Lower leg skin (tissue), 4 donors: Measurements from ENCODE around the gene CELA3B. TPM values are rescaled to one million over a fixed set of nuclear protein-coding genes. Genes with fewer than 3 reads are reported as not detected.
"Not testable (repeated sequence)": the region's sequence is repeated elsewhere in the genome, so short reads cannot be mapped to it uniquely, and the experiment has no call there.

Experiments used
- DNase-seq, 2 donors: peaks; one replicate each; pipeline ENCODE4 v3.0.0-alpha.2; 2019; ENCODE audit warnings: low spot score in 2 of 2
- H3K4me3 ChIP-seq: fragments of 200-600 bp; sonication (generic); 2 replicates; pipeline ENCODE4 v1.5.1; 2017; ENCODE audit warnings: mild to moderate bottlenecking, low read depth; ENCODE audit not compliant: poor library complexity, severe bottlenecking
- WGBS, 2 donors: methylation state at CpG; one replicate each; pipeline ENCODE4 v1.1.5; 2018; 5-methylcytosine and 5-hydroxymethylcytosine counted together
- intact Hi-C: fragments of 100-400 bp; cut with DNase I; formaldehyde crosslinking; loops from one replicate; pipeline ENCODE4 v1.15.0; 2023; ENCODE audit warnings: low total_unique reads
- total RNA-seq, 4 donors: library from RNA; depleted of rRNA; stranded (reverse); fragments of >200 nt; gene quantifications; one replicate each; pipeline ENCODE4 v1.1.0, GENCODE V29; 2016

The CELA3B gene
- total RNA-seq, 4 donors from 2014 or later, result not detected

DNA sequence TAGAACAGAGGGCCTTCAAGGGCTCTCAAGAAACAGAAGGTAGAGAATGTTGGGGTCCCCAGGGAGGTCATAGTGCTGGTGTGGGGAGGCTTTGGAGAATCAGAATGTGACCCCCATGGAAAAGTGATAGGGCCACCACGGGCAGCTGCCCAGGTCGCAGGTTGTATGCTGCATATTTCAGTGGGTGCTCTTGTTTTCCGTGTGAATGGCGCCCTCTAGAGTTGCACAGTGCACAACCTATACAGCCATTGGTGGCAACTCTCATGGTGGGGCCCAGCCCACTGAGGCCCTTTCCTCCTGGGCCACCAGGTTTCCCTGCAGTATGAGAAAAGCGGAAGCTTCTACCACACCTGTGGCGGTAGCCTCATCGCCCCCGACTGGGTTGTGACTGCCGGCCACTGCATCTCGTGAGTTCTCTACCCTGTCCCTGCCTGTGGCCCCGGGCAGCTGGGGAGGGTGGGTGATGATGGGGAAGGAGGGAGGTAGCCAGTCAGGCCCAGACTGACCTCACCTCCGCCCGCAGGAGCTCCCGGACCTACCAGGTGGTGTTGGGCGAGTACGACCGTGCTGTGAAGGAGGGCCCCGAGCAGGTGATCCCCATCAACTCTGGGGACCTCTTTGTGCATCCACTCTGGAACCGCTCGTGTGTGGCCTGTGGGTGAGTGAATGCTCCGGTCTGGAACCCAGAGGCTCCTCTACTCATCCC lies 3.8 kb downstream of the CELA3B start:
- H3K4me3 ChIP-seq, DNase-seq, intact Hi-C loops: not testable (repeated sequence)
- 71 to 76% methylated on average over 12 to 17 of the region's 21 CpGs for WGBS, 2 donors

DNA sequence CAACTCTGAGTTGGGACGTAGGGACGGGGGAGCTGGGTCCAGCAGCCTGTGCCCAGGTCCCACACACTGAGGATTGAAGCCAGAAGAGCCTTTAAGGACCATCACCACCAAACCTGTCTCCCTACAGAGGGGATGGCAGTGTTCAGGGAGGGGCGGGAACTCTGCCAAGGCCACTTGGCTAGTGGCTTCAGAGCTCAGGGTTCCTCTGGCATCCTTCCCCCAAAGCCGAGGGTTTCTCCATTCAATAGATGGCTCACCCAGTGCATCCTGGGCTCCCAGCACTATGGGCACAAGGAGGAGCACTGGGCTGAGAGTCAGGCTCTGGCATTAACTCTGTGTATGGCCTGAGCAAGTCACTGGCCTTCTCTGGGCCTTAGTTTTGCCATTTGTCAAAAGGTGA lies 4.4 kb downstream of the CELA3B start:
- 33 to 44% methylated on average over 1 to 2 of the region's 4 CpGs for WGBS, 2 donors

DNA sequence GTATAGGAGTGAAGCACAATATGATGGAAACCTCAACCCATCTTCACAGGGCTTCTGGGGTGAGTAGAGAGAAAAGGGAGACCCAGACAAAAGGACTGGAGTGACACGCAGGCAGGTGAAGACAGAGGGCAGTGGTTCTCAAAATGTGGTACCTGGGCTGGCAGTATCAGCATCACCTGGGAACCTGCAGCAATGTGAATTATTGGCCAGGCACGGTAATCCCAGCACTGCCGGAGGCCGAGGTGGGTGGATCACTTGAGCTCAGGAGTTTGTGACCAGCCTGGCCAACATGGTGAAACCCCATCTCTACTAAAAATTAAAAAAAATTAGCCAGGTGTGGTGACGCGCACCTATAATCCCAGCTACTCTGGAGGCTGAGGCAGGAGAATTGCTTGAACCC lies 5.3 kb downstream of the CELA3B start:
- WGBS, 2 donors, result 70 to 72% methylated on average over 6 of the region's 6 CpGs
- H3K4me3 ChIP-seq, DNase-seq, intact Hi-C loops: not testable (repeated sequence)

More for the DNA sequence above, 4.4 kb downstream of the CELA3B start:
- H3K4me3 ChIP-seq, DNase-seq, intact Hi-C loops: not testable (repeated sequence)

DNA sequence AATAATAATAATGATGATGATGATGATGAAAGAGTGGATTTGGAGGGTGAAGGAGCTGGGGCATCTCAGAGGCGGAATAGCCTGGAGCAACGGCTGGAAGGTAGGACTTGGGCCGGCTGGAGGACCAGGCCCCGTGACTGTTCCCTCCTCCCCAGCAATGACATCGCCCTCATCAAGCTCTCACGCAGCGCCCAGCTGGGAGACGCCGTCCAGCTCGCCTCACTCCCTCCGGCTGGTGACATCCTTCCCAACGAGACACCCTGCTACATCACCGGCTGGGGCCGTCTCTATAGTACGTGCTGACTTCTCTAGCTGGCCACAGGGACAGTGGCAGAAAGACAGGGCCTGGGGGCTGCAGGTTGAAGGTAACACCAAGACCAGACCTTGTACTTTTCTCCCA lies 6.7 kb downstream of the CELA3B start:
- DNase-seq, H3K4me3 ChIP-seq, intact Hi-C loops: not testable (repeated sequence)
- 62 to 67% methylated on average over 5 of the region's 15 CpGs for WGBS, 2 donors

- 0 to 83% methylated on average over 1 to 2 of the region's 5 CpGs for WGBS, 2 donors
- H3K4me3 ChIP-seq, intact Hi-C loops, DNase-seq: not testable (repeated sequence)
These were observed 9.1 kb downstream of the CELA3B start for GRCh38 chr1:21985893-21986292.

GRCh38 chr1:21986386-21986785 lies 9.6 kb downstream of the CELA3B start:
- DNase-seq, intact Hi-C loops, H3K4me3 ChIP-seq: not testable (repeated sequence)
- WGBS, 2 donors, result 93 to 94% methylated on average over 9 of the region's 12 CpGs

DNA sequence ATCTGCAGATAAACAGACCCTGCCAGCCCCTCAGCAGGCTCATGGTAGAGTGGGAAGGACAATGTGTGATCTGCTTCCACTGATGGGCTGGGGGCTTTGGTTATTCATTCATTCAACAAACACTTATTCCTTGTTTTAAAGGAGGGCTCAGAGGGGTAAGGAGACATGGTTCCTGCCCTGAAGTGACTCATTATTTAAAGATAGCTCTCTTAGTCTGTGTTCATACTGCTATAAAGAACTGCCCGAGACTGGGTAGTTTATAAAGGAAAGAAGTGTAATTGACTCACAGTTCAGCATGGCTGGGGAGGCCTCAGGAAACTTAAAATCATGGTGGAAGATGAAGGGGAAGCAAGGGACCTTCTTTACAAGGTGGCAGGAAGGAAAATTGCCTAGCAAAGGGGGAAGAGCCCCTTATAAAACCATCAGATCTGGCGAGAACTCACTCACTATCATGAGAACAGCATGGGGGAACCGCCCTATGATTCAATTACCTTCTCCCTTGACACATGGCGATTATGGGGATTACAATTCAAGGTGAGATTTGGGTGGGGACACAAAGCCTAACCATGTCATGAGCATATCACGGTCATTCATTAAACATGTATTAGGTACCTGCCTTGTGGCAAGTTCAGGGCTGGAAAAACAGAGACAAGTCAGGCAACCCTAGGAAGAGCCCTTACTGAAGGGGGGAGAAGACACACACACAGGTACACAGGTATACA lies 13.0 kb downstream of the CELA3B start:
- H3K4me3 ChIP-seq, DNase-seq: not testable (repeated sequence)
- intact Hi-C loops, result loop anchor here (5.0 kb wide), 1 partner anchor 298 kb away; no protein-coding TSS in a partner anchor
- WGBS, 2 donors, result 60% methylated on average over 3 of the region's 5 CpGs

- not testable (repeated sequence) for H3K4me3 ChIP-seq, DNase-seq
- intact Hi-C loops, result loop anchor here (5.0 kb wide), 1 partner anchor 300 kb away; no protein-coding TSS in a partner anchor
- 86 to 92% methylated on average over 3 of the region's 3 CpGs for WGBS, 2 donors
These were observed 15.4 kb downstream of the CELA3B start for GRCh38 chr1:21992186-21992585.

DNA sequence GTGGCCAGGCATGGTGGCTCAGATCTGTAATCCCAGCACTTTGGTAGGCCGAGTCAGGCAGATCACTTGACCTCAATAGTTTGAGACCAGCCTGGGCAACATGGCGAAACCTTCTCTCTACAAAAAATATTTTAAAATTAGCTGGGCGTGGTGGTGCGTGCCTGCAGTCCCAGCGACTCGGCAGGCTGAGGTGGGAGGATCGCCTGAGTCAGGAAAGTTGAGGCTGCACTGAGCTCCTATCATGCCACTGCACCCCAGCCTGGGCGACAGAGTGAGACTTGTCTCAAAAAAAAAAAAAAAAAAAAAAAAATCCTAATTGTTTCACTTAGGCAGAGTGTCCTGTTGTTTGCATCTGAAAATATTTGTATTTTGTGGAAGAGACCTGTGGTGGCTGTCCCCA lies 17.9 kb downstream of the CELA3B start:
- WGBS, 2 donors, result 84 to 90% methylated on average over 8 of the region's 8 CpGs
- not testable (repeated sequence) for H3K4me3 ChIP-seq, DNase-seq
- intact Hi-C loops, result loop anchor here (5.0 kb wide), 1 partner anchor 302 kb away; no protein-coding TSS in a partner anchor

- 80 to 96% methylated on average over 3 of the region's 3 CpGs for WGBS, 2 donors
- intact Hi-C loops, DNase-seq: not testable (repeated sequence)
These were observed 19.8 kb downstream of the CELA3B start for GRCh38 chr1:21996663-21996970.

DNA sequence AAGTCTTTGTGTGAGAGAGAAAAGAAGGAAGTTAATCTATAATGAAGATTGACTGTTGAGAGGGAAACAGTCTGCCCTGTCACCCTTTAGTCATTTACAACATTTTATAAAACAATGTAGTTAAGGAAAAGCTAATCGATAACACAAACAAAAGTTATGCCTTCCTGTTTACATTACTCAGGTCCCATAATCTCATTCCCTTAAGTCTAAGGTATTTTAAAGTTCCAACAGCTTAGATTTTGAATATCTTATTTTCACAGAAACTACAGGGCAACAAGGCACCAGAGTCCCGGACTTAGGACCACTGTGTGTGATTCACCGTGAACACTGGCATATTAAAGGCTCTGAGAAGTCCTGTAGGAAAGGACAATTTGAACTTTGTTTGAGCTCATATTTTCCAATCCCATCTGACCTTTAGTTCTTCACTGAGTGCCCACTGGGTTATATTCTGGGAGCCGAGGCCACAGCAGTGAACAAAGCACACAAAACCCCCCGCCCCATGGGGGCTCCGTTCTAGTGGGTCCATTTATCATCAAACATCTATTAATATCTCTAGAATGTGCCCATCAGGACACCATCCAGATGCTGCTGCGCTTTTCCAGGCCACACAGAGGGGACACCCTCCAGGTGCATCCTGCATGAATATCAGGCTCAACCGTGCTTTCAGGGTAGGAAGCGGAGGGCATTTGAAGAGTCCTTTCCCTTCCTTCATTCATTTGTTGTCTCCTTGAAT lies 21.2 kb downstream of the CELA3B start:
- intact Hi-C loops, DNase-seq, H3K4me3 ChIP-seq: not testable (repeated sequence)
- WGBS, 2 donors, result 64 to 68% methylated on average over 9 of the region's 9 CpGs

More at GRCh38 chr1:21996663-21996970, 19.8 kb downstream of the CELA3B start:
- H3K4me3 ChIP-seq, result not testable (repeated sequence)

DNA sequence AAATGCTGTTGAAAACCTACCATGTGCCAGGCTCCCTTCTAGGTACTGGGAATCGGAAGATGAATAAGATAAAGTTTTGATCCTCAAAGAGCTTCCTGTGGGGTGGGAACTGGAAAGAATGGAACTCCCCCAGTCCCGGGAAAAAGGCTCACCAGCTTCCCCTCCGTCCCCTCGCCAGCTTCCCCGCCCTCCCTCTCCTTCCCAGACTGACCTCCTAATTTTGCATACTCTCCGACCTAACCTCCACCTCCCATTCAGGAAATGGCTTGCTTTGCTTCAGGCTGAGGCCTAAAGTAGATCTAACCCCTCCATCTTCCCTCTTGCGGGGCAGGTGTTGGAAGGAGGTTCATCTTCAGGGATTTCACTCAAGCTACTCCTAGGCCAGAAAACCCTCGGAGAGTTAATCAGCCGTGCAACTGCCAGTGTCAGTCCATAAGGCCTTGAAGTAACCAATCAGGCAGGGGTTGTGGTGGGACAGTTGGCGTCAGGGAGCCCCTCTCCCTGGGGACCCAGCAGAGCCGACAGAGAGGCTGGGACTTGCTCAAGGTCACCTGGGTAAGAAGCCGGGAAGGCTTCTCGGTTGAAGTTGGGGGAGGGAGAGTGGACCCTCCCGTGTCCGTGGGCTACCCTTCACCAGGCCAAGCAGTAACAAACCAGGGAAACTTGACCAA lies 21.9 kb downstream of the CELA3B start:
- H3K4me3 ChIP-seq, intact Hi-C loops, DNase-seq: not testable (repeated sequence)
- WGBS, 2 donors, result 75 to 84% methylated on average over 12 to 15 of the region's 15 CpGs

- DNase-seq, intact Hi-C loops: not testable (repeated sequence)
- WGBS, 2 donors, result 39 to 55% methylated on average over 7 of the region's 7 CpGs
These were observed 22.8 kb downstream of the CELA3B start for GRCh38 chr1:21999645-22000044.

More at GRCh38 chr1:21999645-22000044, 22.8 kb downstream of the CELA3B start:
- H3K4me3 ChIP-seq, result not testable (repeated sequence)
